Neural progenitor cell (in vitro differentiated cells): ENCODE measurements around the gene SYF2. TPM values are rescaled to one million over a fixed set of nuclear protein-coding genes. Genes with fewer than 3 reads are reported as not detected.

Source experiments
- DNase-seq: peaks from one replicate; pipeline ENCODE4 v3.0.0-alpha.2; 2016; ENCODE audit warnings: low spot score
- H2AFZ ChIP-seq: fragments of 200-600 bp; sonication (generic); replicated peaks from 2 replicates; pipeline ENCODE4 v1.6.1; 2016; ENCODE audit warnings: antibody characterized with exemption
- H3F3A ChIP-seq: fragments of 200-600 bp; sonication (generic); 2 replicates; pipeline ENCODE4 v1.6.1; 2016; ENCODE audit warnings: antibody characterized with exemption, low read depth
- H3K27ac ChIP-seq: fragments of 200-600 bp; sonication (generic); 2 replicates; pipeline ENCODE4 v1.5.1; 2016; ENCODE audit warnings: mild to moderate bottlenecking
- H3K27me3 ChIP-seq: fragments of 200-600 bp; sonication (generic); 2 replicates; pipeline ENCODE4 v1.6.1; 2016; ENCODE audit warnings: mild to moderate bottlenecking, moderate library complexity
- H3K36me3 ChIP-seq: fragments of 200-600 bp; sonication (generic); 2 replicates; pipeline ENCODE4 v1.5.1; 2016
- H3K4me1 ChIP-seq: fragments of 200-600 bp; sonication (generic); 2 replicates; pipeline ENCODE4 v1.6.1; 2016; ENCODE audit warnings: mixed run types
- H3K4me2 ChIP-seq: fragments of 200-600 bp; sonication (generic); 2 replicates; pipeline ENCODE4 v1.6.1; 2016
- H3K4me3 ChIP-seq: fragments of 200-600 bp; sonication (generic); 2 replicates; pipeline ENCODE4 v1.5.1; 2016
- H3K79me2 ChIP-seq: fragments of 200-600 bp; sonication (generic); 2 replicates; pipeline ENCODE4 v1.6.1; 2016; ENCODE audit warnings: low read depth
- H3K9ac ChIP-seq: fragments of 200-600 bp; sonication (generic); 2 replicates; pipeline ENCODE4 v1.6.1; 2016
- H3K9me3 ChIP-seq: fragments of 200-600 bp; sonication (generic); 2 replicates; pipeline ENCODE4 v1.5.1; 2016; ENCODE audit warnings: low read depth
- H4K20me1 ChIP-seq: fragments of 200-600 bp; sonication (generic); 2 replicates; pipeline ENCODE4 v1.6.1; 2016; ENCODE audit warnings: low read depth
- H3K27ac Mint-ChIP-seq: 3 replicates; pipeline ENCODE4 v1.8.0; 2021; ENCODE audit warnings: mixed read lengths
- H3K27me3 Mint-ChIP-seq: 2 replicates; pipeline ENCODE4 v1.8.0; 2022; ENCODE audit warnings: low read depth, mild to moderate bottlenecking, inconsistent platforms, moderate library complexity, mixed read lengths; ENCODE audit not compliant: insufficient read depth
- H3K36me3 Mint-ChIP-seq: 3 replicates; pipeline ENCODE4 v1.8.0; 2021; ENCODE audit warnings: mixed read lengths
- H3K4me1 Mint-ChIP-seq: 3 replicates; pipeline ENCODE4 v1.8.0; 2021; ENCODE audit warnings: mixed read lengths
- H3K4me3 Mint-ChIP-seq: 3 replicates; pipeline ENCODE4 v1.8.0; 2021; ENCODE audit warnings: mild to moderate bottlenecking, moderate library complexity, mixed read lengths
- H3K9me3 Mint-ChIP-seq: 3 replicates; pipeline ENCODE4 v1.8.0; 2020; ENCODE audit warnings: mixed read lengths
- CTCF ChIP-seq: fragments of 200-600 bp; sonication (generic); IDR thresholded peaks from 2 replicates; pipeline ENCODE4 v1.5.1; 2017; ENCODE audit warnings: antibody characterized with exemption, mild to moderate bottlenecking
- EZH2 ChIP-seq: fragments of 200-600 bp; sonication (generic); IDR thresholded peaks from 2 replicates; pipeline ENCODE4 v1.6.1; 2017; ENCODE audit warnings: antibody characterized with exemption, mild to moderate bottlenecking, moderate library complexity
- EZH2phosphoT487 ChIP-seq: fragments of 200-600 bp; sonication (generic); IDR thresholded peaks from 2 replicates; pipeline ENCODE4 v1.6.1; 2017; ENCODE audit warnings: antibody characterized with exemption
- total RNA-seq: library from RNA; depleted of rRNA; stranded (reverse); fragments of >200 nt; gene quantifications from 2 replicates; pipeline ENCODE4 v1.2.3, GENCODE V29; 2015; ENCODE audit warnings: low replicate concordance

SYF2 gene
- total RNA-seq, 1 donor from 2014 or later = 114 TPM

- Histone ChIP-seq H3K4me3 (no peak overlapping the region), H2AFZ (no peak overlapping the region), H3K9ac (no peak overlapping the region), H3K27me3 (no peaks in the 10 kb centered on the region), H3K4me2 (no peak overlapping the region), H3K36me3 (no peaks in the 10 kb centered on the region), H4K20me1 (no peaks in the 10 kb centered on the region), H3K4me1 (no peaks in the 10 kb centered on the region), H3F3A (no peaks in the 10 kb centered on the region), H3K27ac (no peak overlapping the region), H3K79me2 (no peaks in the 10 kb centered on the region), H3K9me3 (no peaks in the 10 kb centered on the region)
- Mint-ChIP-seq H3K27ac (no peak overlapping the region), H3K27me3 (peaks cover 8% of the 10 kb centered on the region), H3K36me3 (no peaks in the 10 kb centered on the region), H3K4me1 (peaks cover 6% of the 10 kb centered on the region), H3K4me3 (no peak overlapping the region), H3K9me3 (no peaks in the 10 kb centered on the region)
- no peak for DNase-seq
- TF ChIP-seq EZH2 = no peak
- TF ChIP-seq CTCF = no peak
- TF ChIP-seq EZH2phosphoT487 = no peak
Measured at GRCh38 chr1:25182629-25183028, 49.7 kb downstream of the SYF2 start.

- H3K27ac Mint-ChIP-seq = no peak overlapping the region
- H3K4me1 Mint-ChIP-seq = peaks cover under 1% of the 10 kb centered on the region
- no peak overlapping the region for H3K4me3 Mint-ChIP-seq
- Histone ChIP-seq H4K20me1 (no peaks in the 10 kb centered on the region), H3K4me3 (no peak overlapping the region), H3F3A (no peaks in the 10 kb centered on the region), H3K27ac (no peak overlapping the region), H3K79me2 (no peaks in the 10 kb centered on the region), H3K27me3 (no peaks in the 10 kb centered on the region), H3K36me3 (no peaks in the 10 kb centered on the region), H3K4me1 (no peaks in the 10 kb centered on the region), H2AFZ (no peak overlapping the region), H3K4me2 (no peak overlapping the region), H3K9ac (no peak overlapping the region), H3K9me3 (no peaks in the 10 kb centered on the region)
- H3K9me3 Mint-ChIP-seq = peaks cover 4% of the 10 kb centered on the region
- TF ChIP-seq EZH2phosphoT487 = no peak
- no peak for TF ChIP-seq EZH2
- TF ChIP-seq CTCF = no peak
- H3K36me3 Mint-ChIP-seq = no peaks in the 10 kb centered on the region
- H3K27me3 Mint-ChIP-seq = peaks cover 8% of the 10 kb centered on the region
- no peak for DNase-seq
Measured at GRCh38 chr1:25180996-25181395, 51.3 kb downstream of the SYF2 start.

GRCh38 chr1:25178917-25179561 lies 53.3 kb downstream of the SYF2 start:
- Histone ChIP-seq H3K4me1 (no peaks in the 10 kb centered on the region), H2AFZ (no peak overlapping the region), H4K20me1 (no peaks in the 10 kb centered on the region), H3K79me2 (no peaks in the 10 kb centered on the region), H3F3A (no peaks in the 10 kb centered on the region), H3K9me3 (no peaks in the 10 kb centered on the region), H3K27ac (no peak overlapping the region), H3K4me2 (no peak overlapping the region), H3K27me3 (no peaks in the 10 kb centered on the region), H3K4me3 (no peak overlapping the region), H3K36me3 (no peaks in the 10 kb centered on the region), H3K9ac (no peak overlapping the region)
- TF ChIP-seq EZH2phosphoT487 (no peak), EZH2 (no peak), CTCF (no peak)
- H3K27me3 Mint-ChIP-seq = peaks cover 10% of the 10 kb centered on the region
- H3K9me3 Mint-ChIP-seq = peaks cover 5% of the 10 kb centered on the region
- no peaks in the 10 kb centered on the region for H3K36me3 Mint-ChIP-seq
- no peak for DNase-seq
- H3K27ac Mint-ChIP-seq = no peak overlapping the region
- no peaks in the 10 kb centered on the region for H3K4me1 Mint-ChIP-seq
- H3K4me3 Mint-ChIP-seq = no peak overlapping the region
